ENCODE results near the gene SPAG9.

Gene SPAG9

DNA sequence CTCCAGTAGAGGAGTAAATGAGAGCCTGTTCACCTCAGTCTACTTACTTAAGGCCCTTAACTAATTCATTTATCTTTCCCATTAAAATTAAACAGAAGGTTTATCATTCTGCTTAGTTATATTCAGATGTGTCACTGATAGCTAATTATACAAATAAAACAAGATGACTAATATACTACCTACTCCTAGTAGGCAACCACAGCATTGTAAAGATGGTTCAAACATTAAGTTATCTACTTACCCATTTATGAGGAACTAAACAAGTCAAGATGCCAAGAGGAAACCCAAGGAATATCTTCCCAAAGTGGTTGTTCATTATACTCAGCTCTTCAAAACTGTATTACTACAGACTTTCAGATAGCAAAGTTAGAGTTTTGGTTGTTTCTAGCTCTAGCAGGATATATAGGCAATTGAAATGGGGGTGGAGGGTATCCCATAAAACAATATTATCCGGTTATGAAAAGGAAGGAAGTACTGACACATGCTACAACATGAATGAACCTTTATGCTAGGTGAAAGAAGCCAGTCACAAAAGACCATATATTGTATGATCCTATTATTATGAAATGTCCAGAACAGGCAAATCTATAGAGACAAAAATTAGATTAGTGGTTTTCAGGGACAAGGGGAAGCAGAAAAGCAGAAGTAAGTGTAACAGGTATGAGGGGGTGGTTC, 56.5 kb downstream of the SPAG9 start:
- TF ChIP-seq, protein P1, sequence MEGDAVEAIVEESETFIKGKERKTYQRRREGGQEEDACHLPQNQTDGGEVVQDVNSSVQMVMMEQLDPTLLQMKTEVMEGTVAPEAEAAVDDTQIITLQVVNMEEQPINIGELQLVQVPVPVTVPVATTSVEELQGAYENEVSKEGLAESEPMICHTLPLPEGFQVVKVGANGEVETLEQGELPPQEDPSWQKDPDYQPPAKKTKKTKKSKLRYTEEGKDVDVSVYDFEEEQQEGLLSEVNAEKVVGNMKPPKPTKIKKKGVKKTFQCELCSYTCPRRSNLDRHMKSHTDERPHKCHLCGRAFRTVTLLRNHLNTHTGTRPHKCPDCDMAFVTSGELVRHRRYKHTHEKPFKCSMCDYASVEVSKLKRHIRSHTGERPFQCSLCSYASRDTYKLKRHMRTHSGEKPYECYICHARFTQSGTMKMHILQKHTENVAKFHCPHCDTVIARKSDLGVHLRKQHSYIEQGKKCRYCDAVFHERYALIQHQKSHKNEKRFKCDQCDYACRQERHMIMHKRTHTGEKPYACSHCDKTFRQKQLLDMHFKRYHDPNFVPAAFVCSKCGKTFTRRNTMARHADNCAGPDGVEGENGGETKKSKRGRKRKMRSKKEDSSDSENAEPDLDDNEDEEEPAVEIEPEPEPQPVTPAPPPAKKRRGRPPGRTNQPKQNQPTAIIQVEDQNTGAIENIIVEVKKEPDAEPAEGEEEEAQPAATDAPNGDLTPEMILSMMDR (IDR thresholded peaks at IDR 0.05; ENCODE audit: insufficient read depth, missing control alignments) = no peak
- FAIRE-seq (no peak), DNase-seq (ENCODE audit: insufficient read length, low spot score) (no peak)

DNA sequence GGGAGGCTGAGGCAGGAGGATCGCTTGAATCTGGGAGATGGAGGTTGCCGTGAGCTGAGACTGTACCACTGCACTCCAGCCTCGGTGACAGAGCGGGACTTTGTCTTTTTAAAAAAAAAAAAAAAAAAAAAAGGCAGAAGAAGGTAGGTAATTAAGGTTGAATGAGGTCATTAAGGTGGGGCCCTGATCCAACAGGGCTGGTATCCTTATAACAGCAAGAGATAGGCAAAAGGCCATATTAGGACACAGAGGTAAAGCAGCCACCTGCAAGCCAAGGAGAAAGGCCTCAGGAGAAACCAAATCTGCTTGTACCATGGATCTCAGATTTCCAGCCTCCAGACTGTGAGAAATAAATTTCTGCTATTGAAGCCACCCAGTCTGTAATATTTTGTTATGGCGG, 60.3 kb downstream of the SPAG9 start:
- TF ChIP-seq, protein P1 (IDR thresholded peaks at IDR 0.05; ENCODE audit: insufficient read depth, missing control alignments) = no peak
- no peak for DNase-seq (ENCODE audit: insufficient read length, low spot score)
- FAIRE-seq = no peak

DNA sequence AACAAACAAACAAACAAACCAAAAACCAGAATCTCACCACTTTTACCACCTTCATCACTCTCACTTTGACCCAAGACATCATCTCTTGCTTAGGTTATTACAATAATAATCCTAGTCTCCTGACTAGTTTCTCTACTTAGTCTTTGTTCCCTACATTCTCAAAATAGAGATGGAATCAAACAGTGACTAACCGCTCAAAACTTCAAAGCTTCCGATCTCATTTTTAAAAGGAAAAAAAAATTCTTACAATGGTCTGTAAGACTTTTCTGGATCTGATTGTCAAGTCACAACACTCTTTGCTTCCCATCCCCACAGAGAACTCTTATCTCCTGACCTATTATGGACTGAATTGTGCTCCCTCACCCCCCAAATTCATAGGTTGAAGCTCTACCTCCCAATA, 60.9 kb downstream of the SPAG9 start:
- DNase-seq (ENCODE audit: insufficient read length, low spot score) = no peak
- TF ChIP-seq, protein P1 (IDR thresholded peaks at IDR 0.05; ENCODE audit: insufficient read depth, missing control alignments) = no peak
- FAIRE-seq = no peak

DNA sequence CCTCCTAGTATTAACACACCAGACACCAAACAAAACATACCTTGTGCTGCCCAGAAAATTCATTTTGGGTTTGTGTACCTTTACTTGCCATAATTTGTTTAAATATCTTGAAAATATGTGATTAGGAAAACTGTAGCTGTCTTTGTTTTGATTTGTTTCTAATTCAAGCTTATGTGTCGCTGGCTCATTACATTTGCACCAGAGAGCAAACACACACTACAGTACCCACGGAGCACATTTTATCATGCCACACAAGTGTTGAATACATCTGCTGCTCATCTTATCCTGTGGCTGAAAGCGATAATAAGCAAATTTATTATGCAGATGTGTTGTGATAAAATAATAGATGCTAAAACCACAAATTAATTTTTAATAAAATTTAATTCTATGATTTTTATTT, 63.1 kb downstream of the SPAG9 start:
- TF ChIP-seq, protein P1 (IDR thresholded peaks at IDR 0.05; ENCODE audit: insufficient read depth, missing control alignments) = no peak
- no peak for DNase-seq (ENCODE audit: insufficient read length, low spot score)
- FAIRE-seq = no peak

DNA sequence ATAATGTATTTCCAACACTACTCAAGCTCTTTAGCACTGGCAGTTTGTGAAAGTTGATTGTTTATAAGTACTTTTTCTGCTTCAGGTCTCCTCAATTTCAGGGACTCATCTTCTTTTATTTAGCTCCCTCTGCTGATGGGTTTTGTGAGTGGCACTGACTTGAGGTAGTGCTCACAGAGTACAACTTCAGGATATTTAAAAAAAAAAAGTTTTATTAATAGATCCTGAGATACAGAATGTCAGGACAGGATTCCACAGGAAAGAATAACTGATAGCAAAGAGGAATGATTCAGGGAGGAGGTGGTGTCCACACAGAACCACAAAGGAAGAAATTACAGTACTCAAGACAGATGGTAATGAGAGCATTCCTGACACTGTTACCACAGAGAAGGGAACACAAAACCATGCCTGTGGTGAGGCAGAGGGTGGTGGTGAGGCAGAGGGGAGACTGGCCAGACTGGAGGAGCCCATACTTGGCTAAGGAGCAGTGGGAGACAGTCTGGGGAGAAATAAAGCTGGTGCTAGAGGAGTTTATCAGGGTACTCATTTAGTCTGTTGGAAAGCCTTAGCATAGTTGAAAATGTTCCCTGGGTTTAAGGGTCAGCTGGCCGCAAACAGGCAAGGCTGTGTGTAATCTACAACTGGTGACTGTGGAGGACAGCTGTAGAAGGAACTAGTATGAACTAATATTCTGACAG, 63.7 kb downstream of the SPAG9 start:
- FAIRE-seq = no peak
- no peak for DNase-seq (ENCODE audit: insufficient read length, low spot score)
- TF ChIP-seq, protein P1 (IDR thresholded peaks at IDR 0.05; ENCODE audit: insufficient read depth, missing control alignments) = peak; percentile 78

DNA sequence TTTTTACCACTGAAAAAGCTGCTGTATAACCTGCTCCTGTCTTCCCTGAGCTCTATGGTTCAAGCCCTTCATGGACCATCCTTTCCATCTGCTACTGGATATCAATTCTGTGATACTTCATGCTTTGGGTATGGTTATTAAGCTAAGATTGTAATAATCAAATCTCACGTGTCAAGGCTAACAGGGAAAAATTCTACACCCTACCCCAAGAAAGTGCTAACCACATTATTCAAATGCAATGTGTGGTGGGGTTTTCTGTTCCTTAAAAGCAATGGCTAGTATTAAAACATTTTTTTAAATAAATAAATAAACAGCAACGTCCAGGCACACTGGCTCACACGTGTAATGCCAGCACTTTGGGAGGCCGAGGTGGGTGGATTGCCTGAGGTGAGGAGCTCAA, 65.9 kb downstream of the SPAG9 start:
- DNase-seq (ENCODE audit: insufficient read length, low spot score) (no peak), FAIRE-seq (no peak)
- TF ChIP-seq, protein P1 (IDR thresholded peaks at IDR 0.05; ENCODE audit: insufficient read depth, missing control alignments) = no peak

DNA sequence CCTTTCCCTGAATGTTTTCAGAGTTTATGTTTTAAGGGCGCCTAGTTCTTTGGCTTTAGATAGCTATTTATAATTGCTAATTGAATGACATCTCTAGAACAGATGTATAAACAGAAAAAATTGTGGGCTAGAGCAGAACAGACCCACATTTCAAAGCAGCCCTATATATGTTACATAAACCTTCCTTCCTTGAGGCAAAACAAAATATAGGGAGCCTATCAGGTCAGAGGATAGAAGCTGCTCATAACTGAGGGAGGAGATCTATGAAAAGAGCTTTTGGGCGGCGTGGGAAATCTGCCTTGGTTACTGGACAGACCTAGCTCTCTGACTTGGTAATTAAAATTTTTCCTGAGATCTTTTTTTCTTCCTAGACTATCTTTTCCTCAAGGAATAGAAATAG, 68.4 kb downstream of the SPAG9 start:
- no peak for FAIRE-seq
- TF ChIP-seq, protein P1 (IDR thresholded peaks at IDR 0.05; ENCODE audit: insufficient read depth, missing control alignments) = no peak
- DNase-seq (ENCODE audit: insufficient read length, low spot score) = no peak

All from D721Med (cell line).